ENCODE measurements around the gene EXOC7.

The EXOC7 gene

GRCh38 chr17:76119409-76120371, 16.1 kb upstream of the EXOC7 start:
- DNase-seq: no peak

GRCh38 chr17:76115138-76115754, 11.7 kb upstream of the EXOC7 start:
- DNase-seq: no peak

- no peak for DNase-seq
Observed at GRCh38 chr17:76111956-76112355, 8.4 kb upstream of the EXOC7 start.

- DNase-seq: no peak
Observed at GRCh38 chr17:76107509-76107908, 3.9 kb upstream of the EXOC7 start.

- DNase-seq: no peak
Observed at GRCh38 chr17:76106703-76107102, 3.1 kb upstream of the EXOC7 start.

GRCh38 chr17:76104896-76105231, 1.3 kb upstream of the EXOC7 start:
- no peak for DNase-seq

- DNase-seq: no peak
Observed at GRCh38 chr17:76104140-76104895, 731 bp upstream of the EXOC7 start.

GRCh38 chr17:76102944-76103273, 678 bp downstream of the EXOC7 start:
- DNase-seq: no peak

GRCh38 chr17:76097716-76098295, 5.8 kb downstream of the EXOC7 start:
- DNase-seq: no peak

GRCh38 chr17:76095943-76096342, 7.6 kb downstream of the EXOC7 start:
- no peak for DNase-seq

- no peak for DNase-seq
Observed at GRCh38 chr17:76094046-76094445, 9.5 kb downstream of the EXOC7 start.

- DNase-seq: no peak
Observed at GRCh38 chr17:76092526-76093413, 10.8 kb downstream of the EXOC7 start.

GRCh38 chr17:76091526-76092286, 11.9 kb downstream of the EXOC7 start:
- DNase-seq: no peak

GRCh38 chr17:76090517-76091129, 13.0 kb downstream of the EXOC7 start:
- DNase-seq: no peak

- DNase-seq: no peak
Observed at GRCh38 chr17:76089680-76090516, 13.7 kb downstream of the EXOC7 start.

- DNase-seq: no peak
Observed at GRCh38 chr17:76088868-76089576, 14.6 kb downstream of the EXOC7 start.

- no peak for DNase-seq
Observed at GRCh38 chr17:76088041-76088867, 15.3 kb downstream of the EXOC7 start.

- DNase-seq: no peak
Observed at GRCh38 chr17:76087531-76087930, 16.1 kb downstream of the EXOC7 start.

- DNase-seq: no peak
Observed at GRCh38 chr17:76086384-76086783, 17.2 kb downstream of the EXOC7 start.
